Measurements from ENCODE around the gene MTMR12.
A peak's percentile ranks its signal among the peaks of the same experiment; 100 is the strongest.
"Not testable (repeated sequence)": the region's sequence is repeated elsewhere in the genome, so short reads cannot be mapped to it uniquely, and the experiment has no call there.

MTMR12 gene

GRCh38 chr5:32323741-32324140 is 11.0 kb upstream of the MTMR12 start:
- no peak for DNase-seq (ENCODE audit: low read depth)

- no peak for DNase-seq (ENCODE audit: low read depth)
These were observed 10.1 kb upstream of the MTMR12 start for GRCh38 chr5:32322882-32323281.

GRCh38 chr5:32321787-32322186 is 9.0 kb upstream of the MTMR12 start:
- DNase-seq (ENCODE audit: low read depth), result not testable (repeated sequence)

GRCh38 chr5:32320576-32320975 is 7.8 kb upstream of the MTMR12 start:
- DNase-seq (ENCODE audit: low read depth), result no peak

- DNase-seq (ENCODE audit: low read depth), result no peak
These were observed 7.3 kb upstream of the MTMR12 start for GRCh38 chr5:32319926-32320543.

GRCh38 chr5:32319392-32319791 is 6.7 kb upstream of the MTMR12 start:
- no peak for DNase-seq (ENCODE audit: low read depth)

- no peak for DNase-seq (ENCODE audit: low read depth)
These were observed 4.3 kb upstream of the MTMR12 start for GRCh38 chr5:32317041-32317440.

- DNase-seq (ENCODE audit: low read depth), result no peak
These were observed 2.7 kb upstream of the MTMR12 start for GRCh38 chr5:32315221-32316014.

- DNase-seq (ENCODE audit: low read depth), result no peak
These were observed 1.9 kb upstream of the MTMR12 start for GRCh38 chr5:32314658-32315057.

GRCh38 chr5:32314152-32314488 is 1.4 kb upstream of the MTMR12 start:
- DNase-seq (ENCODE audit: low read depth), result not testable (repeated sequence)

- peak; percentile 50 for DNase-seq (ENCODE audit: low read depth)
These were observed 543 bp downstream of the MTMR12 start for GRCh38 chr5:32312197-32312594.

- peak; percentile 34 for DNase-seq (ENCODE audit: low read depth)
These were observed 1.1 kb downstream of the MTMR12 start for GRCh38 chr5:32311404-32312196.

- DNase-seq (ENCODE audit: low read depth), result no peak
These were observed 3.0 kb downstream of the MTMR12 start for GRCh38 chr5:32309761-32310160.

- no peak for DNase-seq (ENCODE audit: low read depth)
These were observed 3.8 kb downstream of the MTMR12 start for GRCh38 chr5:32308946-32309345.

GRCh38 chr5:32307769-32308194 is 5.0 kb downstream of the MTMR12 start:
- DNase-seq (ENCODE audit: low read depth), result no peak

GRCh38 chr5:32304622-32305021 is 8.1 kb downstream of the MTMR12 start:
- no peak for DNase-seq (ENCODE audit: low read depth)

GRCh38 chr5:32303755-32304120 is 9.0 kb downstream of the MTMR12 start:
- no peak for DNase-seq (ENCODE audit: low read depth)

GRCh38 chr5:32302835-32303754 is 9.6 kb downstream of the MTMR12 start:
- DNase-seq (ENCODE audit: low read depth), result peak; percentile 29

GRCh38 chr5:32301891-32302290 is 10.8 kb downstream of the MTMR12 start:
- DNase-seq (ENCODE audit: low read depth), result no peak

- no peak for DNase-seq (ENCODE audit: low read depth)
These were observed 13.6 kb downstream of the MTMR12 start for GRCh38 chr5:32299059-32299677.

- DNase-seq (ENCODE audit: low read depth), result no peak
These were observed 14.7 kb downstream of the MTMR12 start for GRCh38 chr5:32298059-32298415.

All from amniotic epithelial cell (primary cell).